Aorta (tissue), 5 donors: ENCODE measurements around the gene ANKRD33B. TPM values are rescaled to one million over a fixed set of nuclear protein-coding genes. Genes with fewer than 3 reads are reported as not detected.
"Not testable (repeated sequence)": the region's sequence is repeated elsewhere in the genome, so short reads cannot be mapped to it uniquely, and the experiment has no call there.

Source experiments
- ATAC-seq: fragments of 200-7000 bp; cut with Tn5 transposase; one replicate; pipeline ENCODE4 v1.9.1; 2022; ENCODE audit warnings: moderate library complexity; ENCODE audit not compliant: low FRiP score
- DNase-seq, 2 donors: peaks; one replicate each; pipeline ENCODE4 v3.0.0-alpha.2; 2020
- H3K27ac ChIP-seq, 2 donors: one replicate each; pipeline ENCODE4 v1.5.1; 2013; ENCODE audit warnings: low read length in 2 of 2, mild to moderate bottlenecking in 2 of 2, moderate library complexity in 2 of 2, control low read depth in 1 of 2, inconsistent platforms in 1 of 2, low read depth in 1 of 2
- H3K27me3 ChIP-seq, 2 donors: one replicate each; pipeline ENCODE4 v1.6.1; 2013; ENCODE audit warnings: control low read depth in 1 of 2, low read length in 1 of 2, mild to moderate bottlenecking in 1 of 2, moderate library complexity in 1 of 2; ENCODE audit not compliant: insufficient read depth in 2 of 2, control insufficient read depth in 1 of 2
- H3K36me3 ChIP-seq, 2 donors: one replicate each; pipeline ENCODE4 v1.6.1; 2013; ENCODE audit warnings: control low read depth in 1 of 2, low read length in 1 of 2, mild to moderate bottlenecking in 1 of 2; ENCODE audit not compliant: insufficient read depth in 2 of 2, control insufficient read depth in 1 of 2
- H3K4me1 ChIP-seq, 2 donors: one replicate each; pipeline ENCODE4 v1.6.1; 2013; ENCODE audit warnings: low read length in 2 of 2, control low read depth in 1 of 2, mild to moderate bottlenecking in 1 of 2, moderate library complexity in 1 of 2; ENCODE audit not compliant: insufficient read depth in 2 of 2, control insufficient read depth in 1 of 2
- H3K4me3 ChIP-seq, 2 donors: one replicate each; pipeline ENCODE4 v1.5.1; 2013; ENCODE audit warnings: low read length in 2 of 2, control low read depth in 1 of 2, mild to moderate bottlenecking in 1 of 2
- H3K9me3 ChIP-seq: one replicate; pipeline ENCODE4 v1.6.1; 2013; ENCODE audit warnings: mild to moderate bottlenecking, low read length; ENCODE audit not compliant: control insufficient read depth
- WGBS, 2 donors: extraction: QIAGEN DNeasy Blood & Tissue Kit; methylation state at CpG; one replicate each; pipeline ENCODE4 v1.1.7; 2013; 5-methylcytosine and 5-hydroxymethylcytosine counted together
- intact Hi-C, 2 donors: fragments of 100-400 bp; cut with DNase I; formaldehyde crosslinking; loops; one replicate each; pipeline versions ENCODE4 v1.14.2 to v1.15.0; 2022
- polyA plus RNA-seq, 2 donors: library from polyadenylated mRNA; stranded (reverse); fragments of 200-250 nt; gene quantifications; one replicate each; pipeline ENCODE4 v1.2.3, GENCODE V29; 2013
- total RNA-seq, 2 donors: library from RNA; stranded (reverse); fragmentation: NEBNext Ultra II Directional; extraction: Animal tissue kit (Norgen Biotek cat#: 25700); gene quantifications; one replicate each; pipeline ENCODE4 v1.2.1, GENCODE V29; 2021
- donor health status: healthy with polysubstance abuse.
- donor health status: Bipolar disorder and iron deficiency.
- donor health status: DM: no; HTN: no; CAD: no.
- donor health status: DM: no; HTN: no; CAD: no.
- donor health status: DM: yes; HTN: yes; CAD: no.

The ANKRD33B gene
- total and polyA plus RNA-seq, 4 donors = 0.75 to 4.9 (median 3.3) TPM

DNA sequence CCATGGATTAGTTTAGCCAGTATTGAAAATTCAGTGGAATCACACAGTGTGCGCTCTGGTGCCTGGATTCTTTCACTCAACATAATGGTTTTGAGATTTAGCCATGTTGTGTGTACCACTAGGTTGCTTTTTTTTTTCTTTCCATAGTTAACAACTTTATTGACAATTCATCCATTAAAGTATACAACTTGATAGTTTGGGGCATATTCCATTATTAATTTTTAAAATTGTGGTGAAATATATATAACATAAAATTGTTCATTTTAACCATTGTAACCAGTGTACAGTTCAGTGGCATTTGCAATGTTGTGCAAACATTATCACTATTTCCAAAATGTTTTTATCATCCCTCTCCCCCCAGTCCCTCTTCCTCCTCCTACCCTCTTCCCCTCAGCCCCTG is 35.2 kb downstream of the ANKRD33B start:
- no peaks in the 10 kb centered on the region for H3K4me1 ChIP-seq
- no peaks in the 10 kb centered on the region for H3K9me3 ChIP-seq
- intact Hi-C loops = no loop called here
- no peak overlapping the region for H3K4me3 ChIP-seq
- H3K27ac ChIP-seq = no peak overlapping the region
- H3K36me3 ChIP-seq = no peaks in the 10 kb centered on the region
- DNase-seq (no peak), ATAC-seq (no peak)
- H3K27me3 ChIP-seq = no peaks in the 10 kb centered on the region
- 96 to 100% methylated on average over 1 of the region's 1 CpG for WGBS, 2 donors

DNA sequence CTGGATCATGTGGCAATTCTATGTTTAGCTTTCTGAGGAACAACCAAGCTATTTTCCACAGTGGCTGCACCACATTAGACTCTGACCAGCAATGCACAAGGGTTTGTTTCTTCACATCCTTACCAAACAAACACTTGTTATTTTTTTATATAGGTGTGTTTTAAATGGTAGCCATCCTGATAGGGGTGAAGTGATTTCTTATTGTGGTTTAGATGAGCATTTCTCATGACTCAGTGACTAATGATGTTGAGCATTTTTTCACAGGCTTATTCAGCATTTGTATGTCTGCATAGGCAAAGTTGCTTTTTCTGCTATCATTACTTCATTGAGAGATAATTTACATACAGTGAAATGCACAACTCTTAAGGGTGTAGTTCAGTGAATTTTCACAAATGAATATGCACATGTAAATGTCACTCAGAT is 36.0 kb downstream of the ANKRD33B start:
- ATAC-seq = no peak
- H3K27ac ChIP-seq = no peak overlapping the region
- H3K9me3 ChIP-seq = no peaks in the 10 kb centered on the region
- DNase-seq = no peak
- H3K27me3 ChIP-seq = no peaks in the 10 kb centered on the region
- intact Hi-C loops = no loop called here
- H3K4me3 ChIP-seq = no peak overlapping the region
- H3K36me3 ChIP-seq = no peaks in the 10 kb centered on the region
- no peaks in the 10 kb centered on the region for H3K4me1 ChIP-seq

DNA sequence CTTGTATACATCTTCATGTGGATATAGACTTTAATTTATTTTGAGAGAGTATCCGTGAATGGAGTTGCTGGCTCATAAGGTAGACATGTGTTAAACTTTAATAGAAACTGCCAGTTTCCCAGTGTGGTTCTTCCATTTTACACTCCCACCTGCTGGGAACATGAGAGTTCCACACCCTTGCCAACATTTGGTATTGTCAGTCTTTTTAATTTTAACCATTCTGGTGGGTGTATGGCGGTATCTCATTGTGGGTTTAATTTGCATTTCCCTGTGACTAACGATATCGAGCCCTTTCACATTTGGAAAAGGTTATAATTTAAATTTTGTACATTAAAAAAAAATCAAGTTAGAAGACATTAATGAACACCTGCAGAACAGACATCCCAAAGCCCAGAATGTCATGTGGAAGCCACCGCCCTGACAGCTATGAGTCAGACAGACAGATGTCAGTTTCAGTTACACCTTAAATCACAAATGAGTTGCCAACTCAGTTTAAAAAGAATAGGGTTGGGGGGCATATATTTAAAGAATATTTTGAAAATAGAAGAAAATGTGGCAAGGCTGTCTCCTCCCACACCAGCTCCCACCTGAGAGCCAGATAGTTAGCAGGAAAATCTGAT is 36.9 kb downstream of the ANKRD33B start:
- intact Hi-C loops = no loop called here
- no peaks in the 10 kb centered on the region for H3K36me3 ChIP-seq

DNA sequence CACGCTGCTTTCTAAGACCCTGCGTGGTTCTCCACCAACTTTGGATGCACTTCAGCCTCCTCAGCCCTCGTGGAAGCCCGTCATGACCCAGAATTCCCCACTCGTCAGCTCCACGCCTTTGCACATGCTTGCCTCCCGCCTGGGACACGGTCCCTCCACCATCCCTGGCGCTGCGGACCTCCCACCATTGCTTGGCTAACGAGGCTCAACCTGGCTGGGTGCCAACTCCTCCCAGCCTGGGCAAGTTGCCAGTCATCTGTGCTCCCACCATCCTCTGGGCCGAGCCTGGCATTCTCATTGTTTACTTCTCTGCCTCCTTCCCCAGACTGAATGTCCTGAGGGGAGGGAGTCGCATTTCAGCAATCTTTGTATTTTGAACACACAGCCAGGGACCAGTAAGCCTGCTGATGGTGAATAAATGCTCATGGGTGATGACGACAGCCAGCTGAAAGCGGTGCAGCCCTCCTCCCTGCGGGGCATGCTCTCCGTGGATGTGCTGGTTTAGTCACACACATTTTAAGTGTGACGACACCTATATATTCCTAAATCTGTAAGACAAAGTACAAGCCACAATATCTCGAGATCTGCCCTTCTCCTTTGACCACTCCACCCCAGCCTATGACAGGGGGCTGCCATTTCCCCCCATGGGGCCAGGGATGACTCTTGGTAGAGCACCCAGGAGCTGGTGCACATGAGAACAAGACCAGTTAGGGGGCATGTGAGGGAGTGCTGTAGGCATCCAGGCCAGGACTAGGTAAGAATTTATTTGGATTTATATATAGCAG is 37.6 kb downstream of the ANKRD33B start:
- 4 to 5% methylated on average over 19 of the region's 19 CpGs for WGBS, 2 donors
- Histone ChIP-seq H3K36me3 (no peaks in the 10 kb centered on the region), H3K9me3 (no peaks in the 10 kb centered on the region), H3K27ac (peak overlapping the region; percentile 38 to 74), H3K4me3 (no peak overlapping the region), H3K27me3 (no peaks in the 10 kb centered on the region), H3K4me1 (no peaks in the 10 kb centered on the region)
- peak; percentile 94 for ATAC-seq
- peak; percentile 89 to 95 for DNase-seq
- intact Hi-C loops = no loop called here

More for the DNA sequence above, 36.9 kb downstream of the ANKRD33B start:
- H3K4me1 ChIP-seq = no peaks in the 10 kb centered on the region
- H3K4me3 ChIP-seq = no peak overlapping the region
- no peaks in the 10 kb centered on the region for H3K9me3 ChIP-seq
- no peak overlapping the region for H3K27ac ChIP-seq
- H3K27me3 ChIP-seq = no peaks in the 10 kb centered on the region
- WGBS, 2 donors = 90 to 91% methylated on average over 5 of the region's 5 CpGs
- no peak for DNase-seq
- ATAC-seq = no peak

DNA sequence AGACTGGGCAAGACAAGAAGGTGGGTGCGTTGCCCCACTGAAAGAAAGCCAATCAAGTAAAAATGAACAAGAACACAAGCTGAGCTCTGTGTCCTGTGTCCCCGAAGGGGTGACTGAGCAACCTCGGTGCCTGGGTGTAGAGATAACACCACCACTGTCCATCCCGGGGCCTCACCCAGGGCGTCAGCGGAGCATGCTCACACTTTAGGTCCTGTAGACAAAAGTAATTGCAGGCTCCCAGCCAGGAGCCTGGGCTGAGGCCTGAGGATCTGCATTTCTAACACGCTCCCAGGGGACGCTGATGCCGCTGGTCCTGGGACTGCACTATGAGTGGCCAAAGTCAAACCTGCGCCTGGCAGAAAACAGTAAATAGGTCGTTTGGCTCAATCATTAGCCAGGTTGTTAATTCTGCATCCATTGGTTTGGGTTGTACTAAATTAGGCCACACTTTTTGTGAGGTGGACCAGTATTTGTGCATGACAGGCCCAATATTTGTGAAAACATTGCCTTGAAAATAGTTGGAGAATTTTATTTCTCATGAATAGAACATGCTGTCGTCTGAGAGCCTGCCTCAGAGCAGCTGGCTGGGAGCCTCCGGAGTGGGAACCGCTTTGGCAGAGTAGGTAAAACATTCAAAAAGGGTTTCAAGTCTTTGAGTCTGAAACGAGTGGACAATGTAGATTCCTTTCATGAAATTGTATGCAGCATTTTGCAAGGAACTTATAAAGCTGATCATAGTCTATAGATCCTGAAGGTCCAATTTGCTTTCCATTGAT is 38.3 kb downstream of the ANKRD33B start:
- no peaks in the 10 kb centered on the region for H3K9me3 ChIP-seq
- H3K4me1 ChIP-seq = no peaks in the 10 kb centered on the region
- ATAC-seq (peak; percentile 51), DNase-seq (no peak)
- peak overlapping the region; percentile 2 to 38 for H3K27ac ChIP-seq
- no peak overlapping the region for H3K4me3 ChIP-seq
- H3K27me3 ChIP-seq = no peaks in the 10 kb centered on the region
- 6 to 7% methylated on average over 15 of the region's 15 CpGs for WGBS, 2 donors
- intact Hi-C loops = no loop called here
- no peaks in the 10 kb centered on the region for H3K36me3 ChIP-seq

DNA sequence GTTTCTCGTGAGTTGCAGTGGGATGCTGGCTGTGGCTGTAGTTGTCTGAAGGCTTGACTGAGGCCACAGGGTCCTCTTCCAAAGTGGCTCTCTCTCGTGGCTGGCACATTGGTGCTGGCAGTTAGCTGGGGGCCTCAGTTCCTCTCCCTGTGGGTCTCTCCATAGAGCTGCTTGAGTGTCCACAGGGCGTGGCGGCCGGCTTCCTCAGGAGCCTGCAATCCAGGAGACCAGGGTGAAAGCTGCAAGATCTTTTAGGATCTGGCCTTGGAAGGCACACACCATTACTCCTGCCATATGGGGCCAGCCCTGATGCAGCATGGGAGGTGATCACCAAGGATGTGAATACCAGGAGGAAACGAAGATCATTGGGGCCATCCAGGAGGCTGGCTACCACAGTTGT is 41.1 kb downstream of the ANKRD33B start:
- H3K27ac ChIP-seq = no peak overlapping the region
- DNase-seq (no peak), ATAC-seq (no peak)
- H3K9me3 ChIP-seq = no peaks in the 10 kb centered on the region
- intact Hi-C loops = no loop called here
- WGBS, 2 donors = 83 to 90% methylated on average over 6 of the region's 6 CpGs
- no peaks in the 10 kb centered on the region for H3K27me3 ChIP-seq
- no peak overlapping the region for H3K4me3 ChIP-seq
- no peaks in the 10 kb centered on the region for H3K36me3 ChIP-seq
- no peaks in the 10 kb centered on the region for H3K4me1 ChIP-seq

DNA sequence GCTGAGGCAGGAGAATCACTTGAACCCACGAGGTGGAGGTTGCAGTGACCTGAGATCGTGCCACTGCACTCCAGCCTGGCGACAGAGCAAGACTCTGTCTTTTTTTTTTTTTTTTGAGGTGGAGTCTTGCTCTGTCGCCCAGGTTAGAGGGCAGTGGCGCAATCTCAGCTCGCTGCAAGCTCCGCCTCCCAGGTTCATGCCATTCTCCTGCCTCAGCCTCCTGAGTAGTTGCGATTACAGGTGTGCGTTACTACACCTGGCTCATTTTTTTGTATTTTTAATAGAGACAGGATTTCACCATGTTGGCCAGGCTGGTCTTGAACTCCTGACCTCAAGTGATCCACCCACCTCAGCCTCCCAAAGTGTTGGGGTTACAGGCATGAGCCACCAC is 42.8 kb downstream of the ANKRD33B start:
- H3K9me3 ChIP-seq, H3K36me3 ChIP-seq, ATAC-seq, H3K4me1 ChIP-seq, H3K4me3 ChIP-seq, DNase-seq, H3K27ac ChIP-seq, H3K27me3 ChIP-seq, intact Hi-C loops: not testable (repeated sequence)
- WGBS, 2 donors = 97 to 98% methylated on average over 8 to 9 of the region's 9 CpGs

DNA sequence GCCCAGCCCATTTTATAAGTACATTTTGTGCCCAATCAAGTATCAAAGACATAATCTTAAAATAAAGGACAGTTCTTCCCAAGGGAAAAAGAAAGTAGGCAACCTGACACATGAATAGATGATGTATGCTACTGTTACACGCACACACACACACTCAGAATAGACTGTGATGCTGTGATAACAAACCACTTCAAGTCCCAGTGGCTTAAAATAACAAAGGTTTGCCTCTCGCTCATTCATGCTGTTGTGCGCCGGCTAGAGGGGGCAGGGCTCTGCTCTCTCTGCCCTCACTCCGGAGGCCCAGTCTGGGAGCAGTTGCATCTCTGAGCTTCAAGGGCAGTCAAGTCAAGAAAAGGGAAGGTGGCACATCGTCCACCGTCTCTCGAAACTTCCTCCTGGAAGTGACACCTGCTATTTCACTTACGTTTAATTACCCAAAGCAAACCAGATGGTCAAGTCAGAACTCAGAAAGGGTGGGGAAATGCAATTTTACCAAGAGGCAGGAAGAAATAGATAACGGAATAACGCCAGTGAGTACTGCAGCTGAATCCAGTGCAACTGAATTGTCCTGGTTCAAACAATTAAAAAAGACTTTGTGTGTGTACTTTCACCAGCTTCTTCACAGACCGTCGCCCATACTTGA is 43.3 kb downstream of the ANKRD33B start:
- 77 to 79% methylated on average over 13 of the region's 13 CpGs for WGBS, 2 donors
- intact Hi-C loops = no loop called here

More for the DNA sequence above, 43.3 kb downstream of the ANKRD33B start:
- peak; percentile 27 for ATAC-seq
- Histone ChIP-seq H3K4me3 (no peak overlapping the region), H3K36me3 (no peaks in the 10 kb centered on the region), H3K4me1 (no peaks in the 10 kb centered on the region), H3K27me3 (no peaks in the 10 kb centered on the region), H3K27ac (no peak overlapping the region), H3K9me3 (no peaks in the 10 kb centered on the region)
- DNase-seq = no peak
